ENCODE results near the gene GALNT18.

Gene GALNT18

DNA sequence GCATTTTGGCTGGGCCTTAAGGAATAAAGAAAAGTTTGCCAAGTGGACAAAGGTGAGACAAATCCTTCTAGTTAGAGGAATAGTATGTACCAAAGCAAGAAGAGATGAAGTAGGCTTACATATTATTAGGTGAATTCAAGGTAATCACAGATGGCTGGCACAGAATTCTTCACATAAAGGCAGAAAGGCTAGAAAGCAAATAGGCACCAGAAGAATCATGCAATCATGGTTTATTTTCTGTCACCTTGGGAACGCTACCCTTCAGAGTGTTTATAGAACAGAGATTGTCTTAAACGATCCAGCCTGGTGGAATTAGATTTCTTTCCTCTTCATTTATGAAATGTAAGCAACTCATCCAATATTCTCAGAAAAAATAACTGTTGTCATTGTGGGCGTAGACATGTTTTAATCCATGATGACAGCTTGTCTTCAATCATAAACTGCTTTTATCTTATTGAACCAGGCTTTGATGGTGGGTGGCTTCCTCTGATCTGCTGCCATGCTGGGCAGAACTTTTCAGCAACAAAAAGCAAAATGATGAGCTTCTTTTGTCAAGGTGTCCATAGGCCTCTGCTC lies 219.8 kb downstream of the GALNT18 start:
- no peak for DNase-seq

DNA sequence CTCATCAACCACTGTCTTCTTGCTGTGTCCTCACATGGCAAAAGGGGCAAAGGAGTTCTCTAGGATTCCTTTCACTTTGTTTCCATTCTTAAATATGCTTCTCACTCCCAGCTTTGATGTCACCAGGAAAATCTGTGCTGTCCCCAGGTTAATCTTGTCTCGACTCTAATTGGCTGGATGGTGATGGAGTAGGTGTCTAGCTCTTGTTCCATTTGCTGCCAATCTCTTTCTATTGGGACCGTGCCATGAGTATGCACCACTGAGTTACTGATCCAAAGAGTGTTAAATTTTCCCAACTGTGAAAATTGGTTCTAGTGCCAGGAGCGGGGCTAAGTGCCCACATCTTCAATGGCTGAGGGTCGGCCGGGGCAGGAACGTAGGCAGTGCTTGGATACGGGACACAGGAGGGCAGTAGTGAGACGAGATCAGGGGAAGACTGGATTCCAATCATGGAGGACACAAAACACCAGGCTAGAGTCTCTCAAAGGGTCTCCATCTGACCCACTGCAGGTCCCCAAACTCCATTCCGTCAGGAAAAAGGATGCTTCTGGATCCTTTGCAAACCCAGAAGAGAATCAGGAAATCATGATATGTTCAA lies 221.1 kb downstream of the GALNT18 start:
- DNase-seq, result no peak

GRCh38 chr11:11400121-11400520 lies 221.7 kb downstream of the GALNT18 start:
- DNase-seq, result no peak

DNA sequence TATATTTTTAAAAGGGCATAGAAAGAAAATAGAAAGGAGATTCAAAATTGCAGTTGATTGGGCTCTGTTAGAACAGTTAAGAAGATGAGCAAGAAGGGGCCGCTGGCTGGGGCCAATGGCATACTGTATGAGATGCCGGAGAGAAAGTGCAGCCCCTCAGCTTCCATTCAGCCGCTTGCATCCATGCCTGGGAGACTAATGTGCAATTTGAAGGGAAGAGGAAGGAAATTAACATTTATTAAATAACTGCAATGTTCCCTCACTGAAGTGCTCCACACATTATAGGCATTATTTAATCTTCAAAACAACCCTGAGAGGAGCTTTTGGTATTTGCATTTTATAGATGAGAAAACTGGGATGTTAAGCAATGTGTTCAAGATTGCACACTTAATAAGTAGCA lies 224.0 kb downstream of the GALNT18 start:
- DNase-seq, result no peak

DNA sequence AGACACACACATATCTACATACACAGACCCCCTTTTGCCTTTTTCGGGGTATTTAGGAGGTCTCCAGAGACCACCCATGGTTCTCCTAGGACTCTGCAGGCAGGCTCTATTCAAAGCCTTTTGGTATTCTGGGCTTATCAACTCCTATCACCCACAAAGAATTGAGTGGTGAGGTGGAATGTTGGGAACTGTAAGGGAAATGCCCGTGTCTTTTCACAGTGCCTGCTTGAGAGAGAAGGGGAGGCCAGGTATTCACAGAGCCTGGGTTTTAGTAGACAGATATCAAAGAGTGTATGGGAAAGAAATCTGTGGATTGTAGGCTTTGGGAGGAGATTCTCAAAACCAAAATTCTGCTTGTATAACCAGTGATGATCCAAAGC lies 224.8 kb downstream of the GALNT18 start:
- DNase-seq, result no peak

GRCh38 chr11:11396301-11397035 lies 225.3 kb downstream of the GALNT18 start:
- no peak for DNase-seq

DNA sequence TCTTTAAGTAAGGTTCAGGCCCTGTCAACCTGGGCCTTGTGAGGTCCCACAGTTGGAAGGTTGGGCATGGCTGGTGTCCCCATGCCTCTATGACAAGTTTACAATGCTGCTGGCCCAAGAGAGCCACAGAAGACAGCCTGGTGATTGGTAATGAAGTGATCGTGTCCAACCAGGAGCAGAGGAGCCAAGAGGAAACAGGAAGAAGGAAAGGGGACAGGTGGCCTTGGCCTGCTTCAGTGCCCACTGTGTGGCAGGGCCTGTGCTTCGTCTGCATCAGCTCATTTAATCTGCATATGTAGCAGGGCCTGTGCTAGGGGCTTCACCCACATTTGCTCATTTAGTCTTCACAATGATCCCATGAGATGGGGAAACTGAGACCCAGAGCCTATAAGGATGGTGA lies 226.7 kb downstream of the GALNT18 start:
- DNase-seq, result no peak

- no peak for DNase-seq
Measured at GRCh38 chr11:11394241-11394640, 227.6 kb downstream of the GALNT18 start.

- DNase-seq, result peak; percentile 4
Measured at GRCh38 chr11:11391796-11392463, 229.9 kb downstream of the GALNT18 start.

DNA sequence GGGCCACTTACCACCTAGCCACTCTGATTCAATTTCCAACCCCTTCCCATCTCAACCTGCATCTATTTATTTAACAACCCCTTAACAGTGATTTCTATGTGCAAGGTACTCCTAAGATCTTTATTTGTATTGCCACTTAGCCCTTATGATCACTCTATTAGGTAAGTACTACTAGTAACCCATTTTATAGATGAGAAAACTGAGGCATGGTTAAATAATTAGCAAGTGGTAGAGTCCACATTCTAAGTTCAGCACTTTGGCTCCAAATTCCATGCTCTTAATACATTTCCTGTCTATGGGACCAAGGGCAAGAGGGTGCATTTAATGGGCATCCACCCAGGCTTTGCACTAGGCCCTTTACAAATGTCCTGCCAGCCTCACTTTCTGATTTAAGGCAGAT lies 230.6 kb downstream of the GALNT18 start:
- DNase-seq, result no peak

GRCh38 chr11:11390068-11390771 lies 231.6 kb downstream of the GALNT18 start:
- DNase-seq, result no peak

- DNase-seq, result no peak
Measured at GRCh38 chr11:11389238-11389637, 232.6 kb downstream of the GALNT18 start.

GRCh38 chr11:11387622-11388305 lies 234.0 kb downstream of the GALNT18 start:
- DNase-seq, result no peak

DNA sequence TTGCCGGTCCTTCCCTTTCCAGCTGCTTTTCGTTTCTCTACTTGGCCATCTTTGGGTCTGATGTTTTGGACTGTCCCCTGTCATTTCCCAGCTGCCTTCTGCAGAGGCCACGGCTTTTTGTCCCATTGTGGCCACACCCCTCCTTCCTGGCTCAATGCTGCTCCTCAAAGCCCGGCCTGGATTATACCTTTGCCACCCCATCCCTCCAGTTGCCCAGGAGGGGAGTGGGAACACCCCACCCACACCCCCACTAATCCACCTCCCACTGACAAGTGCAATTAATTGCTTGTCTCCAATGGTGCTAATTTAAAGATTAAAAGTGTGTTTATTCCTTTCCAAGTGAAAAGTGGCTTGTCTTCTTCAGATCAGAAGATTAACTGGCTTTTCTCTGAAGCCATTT lies 234.6 kb downstream of the GALNT18 start:
- no peak for DNase-seq

GRCh38 chr11:11384829-11385228 lies 237.0 kb downstream of the GALNT18 start:
- no peak for DNase-seq

DNA sequence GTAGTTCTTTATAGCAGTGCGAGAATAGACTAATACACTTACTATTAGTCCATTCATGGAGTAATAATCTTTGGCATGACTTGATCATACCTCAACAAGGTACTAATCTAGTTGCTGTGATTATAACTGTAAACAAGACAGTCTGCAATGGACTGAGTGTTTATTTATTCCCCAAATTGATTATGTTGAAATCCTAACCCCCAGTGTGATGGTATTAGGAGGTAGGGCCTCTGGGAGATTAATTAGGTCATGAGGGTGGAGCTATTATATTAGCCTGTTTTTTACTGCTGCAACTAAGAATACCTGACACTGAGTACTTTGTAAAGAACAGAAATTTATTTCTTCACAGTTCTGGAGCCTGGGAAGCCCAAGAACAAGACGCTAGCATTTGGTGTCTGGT lies 237.8 kb downstream of the GALNT18 start:
- no peak for DNase-seq

GRCh38 chr11:11382858-11383532 lies 238.8 kb downstream of the GALNT18 start:
- no peak for DNase-seq

DNA sequence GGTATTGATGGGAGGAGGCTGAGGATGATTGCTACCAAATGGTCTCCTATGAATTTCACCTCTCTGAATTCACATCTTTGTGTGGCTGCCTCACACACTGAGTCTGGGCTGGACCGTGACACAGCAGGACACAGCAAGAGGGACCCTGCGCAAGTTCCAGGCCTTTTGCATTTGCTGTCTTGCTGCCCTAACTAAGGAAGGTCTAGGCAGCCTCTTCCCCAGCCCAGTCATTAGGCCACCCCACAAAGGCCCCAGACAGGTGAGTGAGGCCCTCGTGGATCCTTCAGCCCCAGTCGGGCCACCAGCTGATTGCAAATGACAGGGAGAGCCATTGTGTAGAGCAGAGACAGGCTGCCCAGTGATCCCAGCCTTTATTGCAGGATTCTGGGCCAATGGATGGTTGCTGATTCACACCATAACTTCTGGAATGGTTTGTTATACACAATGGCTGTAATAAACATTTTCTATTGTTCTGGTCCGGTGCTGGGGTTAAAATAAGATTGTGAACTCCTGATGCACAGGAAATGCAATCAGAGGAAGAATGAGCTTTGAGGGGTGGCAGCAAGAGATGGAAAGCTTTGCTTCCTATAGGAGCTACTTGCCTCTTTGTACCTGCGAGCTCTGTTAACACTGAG lies 240.2 kb downstream of the GALNT18 start:
- DNase-seq, result no peak

GRCh38 chr11:11380883-11381282 lies 240.9 kb downstream of the GALNT18 start:
- DNase-seq, result no peak

DNA sequence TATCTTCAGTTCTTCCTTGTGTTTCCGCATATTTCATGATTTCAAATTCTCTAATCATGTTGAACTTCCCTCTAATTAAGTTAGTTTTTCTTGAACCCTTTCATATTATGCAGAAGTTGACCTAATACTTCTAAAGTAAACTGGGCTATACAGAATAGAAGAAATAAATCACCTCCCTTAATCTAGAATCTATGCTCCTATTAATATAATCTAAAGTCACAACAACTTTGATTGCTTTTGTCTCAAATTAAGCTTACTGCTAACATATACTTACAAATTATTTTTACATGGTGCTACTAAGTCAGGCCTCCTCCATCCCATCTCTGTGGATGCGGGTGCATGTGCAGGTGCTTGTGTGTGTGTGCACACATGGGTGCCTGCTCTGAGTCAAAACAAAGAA lies 241.5 kb downstream of the GALNT18 start:
- no peak for DNase-seq

DNA sequence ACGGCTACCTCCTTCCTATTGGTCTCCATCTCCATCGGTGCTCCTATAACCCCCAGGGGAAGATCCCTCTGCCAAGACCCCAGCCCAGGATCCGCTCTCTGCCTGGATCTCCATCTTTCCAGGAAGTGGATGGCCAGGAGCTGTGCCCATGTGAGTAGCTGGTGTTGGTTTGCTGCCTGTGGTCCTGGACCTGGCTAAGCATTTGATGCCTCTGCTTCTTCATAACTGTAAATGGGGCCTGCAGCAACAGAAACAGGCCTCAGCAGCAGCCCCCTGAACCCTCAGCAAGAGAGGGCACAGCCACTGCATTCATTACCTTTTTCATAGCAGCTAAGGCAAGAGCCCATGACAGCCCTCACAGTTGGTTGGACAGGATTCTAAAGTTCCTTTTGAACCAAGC lies 242.1 kb downstream of the GALNT18 start:
- no peak for DNase-seq

All from activated CD4-positive, alpha-beta T cell treated with anti-CD3 and anti-CD28 coated beads, Interleukin-2, Interleukin-6, amounts not matched to agents 100 ng/mL and 50 ng/mL, durations not matched to agents 16 hours and 8 hours (primary cell).